Measurements from ENCODE around the gene NDUFAF3.

NDUFAF3 gene, protein sequence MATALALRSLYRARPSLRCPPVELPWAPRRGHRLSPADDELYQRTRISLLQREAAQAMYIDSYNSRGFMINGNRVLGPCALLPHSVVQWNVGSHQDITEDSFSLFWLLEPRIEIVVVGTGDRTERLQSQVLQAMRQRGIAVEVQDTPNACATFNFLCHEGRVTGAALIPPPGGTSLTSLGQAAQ

DNA sequence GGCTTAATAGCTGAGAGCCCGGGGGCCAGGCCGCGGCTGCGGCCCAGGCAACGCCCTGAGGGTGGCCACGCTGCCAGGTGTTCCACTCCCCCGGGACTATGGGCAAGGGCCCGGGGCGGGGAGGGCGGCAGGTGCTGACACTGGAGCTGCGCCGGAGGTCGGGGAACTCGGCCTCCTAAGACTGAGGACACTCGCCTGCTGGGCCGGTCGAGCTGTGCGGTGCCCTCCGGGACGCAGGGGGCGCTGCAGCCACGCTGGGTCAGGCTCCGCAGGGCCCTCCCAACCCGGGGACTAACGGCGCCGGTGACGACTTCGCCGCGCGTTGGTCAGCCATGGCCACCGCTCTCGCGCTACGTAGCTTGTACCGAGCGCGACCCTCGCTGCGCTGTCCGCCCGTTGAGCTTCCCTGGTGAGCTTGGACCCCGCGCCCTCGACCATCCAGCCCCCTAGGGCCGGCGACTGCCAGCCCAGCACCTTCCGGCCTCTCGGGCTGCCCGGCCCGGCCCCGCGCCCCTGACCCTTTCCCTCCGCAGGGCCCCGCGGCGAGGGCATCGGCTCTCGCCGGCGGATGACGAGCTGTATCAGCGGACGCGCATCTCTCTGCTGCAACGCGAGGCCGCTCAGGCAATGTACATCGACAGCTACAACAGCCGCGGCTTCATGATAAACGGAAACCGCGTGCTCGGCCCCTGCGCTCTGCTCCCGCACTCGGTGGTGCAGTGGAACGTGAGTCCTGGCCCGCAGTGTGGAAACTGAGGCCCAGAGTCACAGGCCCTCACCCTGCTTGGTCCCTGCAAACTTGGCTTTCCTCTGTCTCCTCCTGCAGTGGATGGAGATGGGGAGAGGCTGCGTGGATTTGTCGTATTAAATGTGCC, at the start of gene NDUFAF3:
Gene NDUFAF3 (plus strand): TSS at position 309 of the 875 bp plus-strand sequence. CDS start 24 bp downstream, at position 333.
- peak within 1 kb of the TSS; percentile 94 for H3K4me3 ChIP-seq (ENCODE audit: low read depth, low read length)
- ChIA-PET POLR2A (interaction anchor here (0.6 to 3.4 kb wide), 15 partner anchors 7 to 427 kb away, joined by 3 to 70 read pairs (median 4); partner anchors contain the start of genes IMPDH2, LAMB2, P4HTM and QRICH1), CTCF (interaction anchor here (0.8 to 9.8 kb wide), 22 partner anchors 9 to 175 kb away, joined by 3 to 95 read pairs (median 4); partner anchors contain the start of genes KLHDC8B, P4HTM, QRICH1 and WDR6)
- no peak for DNase-seq (ENCODE audit: low read depth, low spot score)
- TF ChIP-seq, protein P1, sequence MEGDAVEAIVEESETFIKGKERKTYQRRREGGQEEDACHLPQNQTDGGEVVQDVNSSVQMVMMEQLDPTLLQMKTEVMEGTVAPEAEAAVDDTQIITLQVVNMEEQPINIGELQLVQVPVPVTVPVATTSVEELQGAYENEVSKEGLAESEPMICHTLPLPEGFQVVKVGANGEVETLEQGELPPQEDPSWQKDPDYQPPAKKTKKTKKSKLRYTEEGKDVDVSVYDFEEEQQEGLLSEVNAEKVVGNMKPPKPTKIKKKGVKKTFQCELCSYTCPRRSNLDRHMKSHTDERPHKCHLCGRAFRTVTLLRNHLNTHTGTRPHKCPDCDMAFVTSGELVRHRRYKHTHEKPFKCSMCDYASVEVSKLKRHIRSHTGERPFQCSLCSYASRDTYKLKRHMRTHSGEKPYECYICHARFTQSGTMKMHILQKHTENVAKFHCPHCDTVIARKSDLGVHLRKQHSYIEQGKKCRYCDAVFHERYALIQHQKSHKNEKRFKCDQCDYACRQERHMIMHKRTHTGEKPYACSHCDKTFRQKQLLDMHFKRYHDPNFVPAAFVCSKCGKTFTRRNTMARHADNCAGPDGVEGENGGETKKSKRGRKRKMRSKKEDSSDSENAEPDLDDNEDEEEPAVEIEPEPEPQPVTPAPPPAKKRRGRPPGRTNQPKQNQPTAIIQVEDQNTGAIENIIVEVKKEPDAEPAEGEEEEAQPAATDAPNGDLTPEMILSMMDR (IDR thresholded peaks at IDR 0.05; ENCODE audit: insufficient read depth, low read length, missing control alignments) = peak; percentile 99

DNA sequence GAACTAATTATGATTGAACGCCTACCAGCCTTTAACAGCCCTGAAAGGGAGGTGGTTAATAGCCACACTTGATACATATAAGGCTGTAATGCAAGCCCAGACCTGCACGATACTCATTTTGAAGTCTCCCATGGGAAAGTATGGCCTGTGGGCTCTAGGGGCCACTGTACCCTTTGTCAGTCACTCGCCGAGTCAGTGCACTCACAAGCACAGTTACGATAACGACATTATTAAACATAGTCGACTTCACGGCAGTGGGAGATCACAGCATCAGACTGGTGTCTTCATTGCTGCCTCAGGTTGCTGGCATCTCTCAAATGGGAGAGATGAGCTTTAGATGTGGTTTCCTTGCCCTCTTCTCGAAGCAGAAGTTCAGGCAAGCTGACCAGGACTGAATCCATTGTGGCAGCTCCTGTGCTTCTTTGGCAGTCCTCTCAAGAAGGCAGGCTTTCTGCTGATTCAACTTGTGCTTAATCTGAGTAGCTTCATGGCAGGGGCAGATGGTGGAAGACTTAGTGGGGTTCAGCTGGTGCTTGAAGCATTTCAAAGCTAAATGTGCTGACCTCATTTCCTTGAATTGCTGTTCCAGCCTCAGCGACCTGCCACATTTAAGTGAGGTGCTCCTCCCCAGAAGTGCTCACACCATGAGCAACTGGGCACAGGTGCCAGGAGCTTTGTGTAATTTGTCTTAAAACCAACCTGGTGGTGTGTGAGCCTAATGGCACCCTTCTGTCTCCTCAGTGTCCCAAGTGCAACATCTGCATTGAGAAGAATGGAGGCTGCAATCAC, 47.7 kb upstream of the NDUFAF3 start:
- CTCF ChIA-PET = interaction anchor here (4.8 kb wide), 1 partner anchor 13 kb away, joined by 38 read pairs; no protein-coding TSS in a partner anchor
- DNase-seq (ENCODE audit: low read depth, low spot score) = no peak

DNA sequence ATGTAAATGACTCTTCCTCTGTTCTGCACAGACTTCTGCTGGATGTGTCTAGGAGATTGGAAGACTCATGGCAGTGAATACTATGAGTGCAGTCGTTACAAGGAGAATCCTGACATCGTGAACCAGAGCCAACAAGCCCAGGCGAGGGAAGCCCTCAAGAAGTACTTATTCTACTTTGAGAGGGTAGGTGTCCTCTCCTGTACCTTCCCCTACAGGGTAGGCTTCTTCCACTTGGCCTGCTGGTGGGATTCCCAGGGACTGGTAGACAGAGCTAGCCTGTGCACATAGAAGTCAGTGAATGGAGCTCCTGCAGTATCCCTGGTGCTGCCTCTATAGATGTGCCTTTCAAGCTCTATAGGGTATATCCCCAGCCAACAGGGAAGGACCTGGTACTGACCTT, 42.5 kb upstream of the NDUFAF3 start:
- POLR2A ChIA-PET = no interaction called here
- TF ChIP-seq, protein P1 (IDR thresholded peaks at IDR 0.05; ENCODE audit: insufficient read depth, low read length, missing control alignments) = no peak
- CTCF ChIA-PET = no interaction called here
- DNase-seq (ENCODE audit: low read depth, low spot score) = no peak
- no peak overlapping the region for H3K4me3 ChIP-seq (ENCODE audit: low read depth, low read length)

More for the DNA sequence above, 47.7 kb upstream of the NDUFAF3 start:
- POLR2A ChIA-PET = interaction anchor here (1.5 kb wide), 1 partner anchor 47 kb away, joined by 3 read pairs; no protein-coding TSS in a partner anchor
- no peak overlapping the region for H3K4me3 ChIP-seq (ENCODE audit: low read depth, low read length)
- TF ChIP-seq, protein P1 (IDR thresholded peaks at IDR 0.05; ENCODE audit: insufficient read depth, low read length, missing control alignments) = no peak

DNA sequence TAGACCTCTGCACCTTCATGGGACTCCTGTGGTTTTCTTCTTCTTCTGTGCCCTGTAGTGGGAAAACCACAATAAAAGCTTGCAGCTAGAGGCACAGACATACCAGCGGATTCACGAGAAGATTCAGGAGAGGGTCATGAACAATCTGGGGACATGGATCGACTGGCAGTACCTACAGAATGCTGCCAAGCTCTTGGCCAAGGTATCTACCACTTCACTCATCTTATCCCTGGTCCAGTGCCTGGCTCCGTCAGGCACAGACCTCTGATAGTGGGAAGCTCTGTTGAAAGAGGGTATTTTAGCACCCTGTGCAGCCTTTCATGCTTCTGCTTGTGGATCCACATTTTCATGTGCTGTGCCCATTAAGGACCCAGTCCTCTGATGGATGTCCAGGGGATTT, 41.6 kb upstream of the NDUFAF3 start:
- no peak overlapping the region for H3K4me3 ChIP-seq (ENCODE audit: low read depth, low read length)
- DNase-seq (ENCODE audit: low read depth, low spot score) = no peak
- CTCF ChIA-PET = interaction anchor here (0.9 kb wide), 1 partner anchor 14 kb away, joined by 3 read pairs; no protein-coding TSS in a partner anchor
- POLR2A ChIA-PET = no interaction called here
- TF ChIP-seq, protein P1 (IDR thresholded peaks at IDR 0.05; ENCODE audit: insufficient read depth, low read length, missing control alignments) = no peak

DNA sequence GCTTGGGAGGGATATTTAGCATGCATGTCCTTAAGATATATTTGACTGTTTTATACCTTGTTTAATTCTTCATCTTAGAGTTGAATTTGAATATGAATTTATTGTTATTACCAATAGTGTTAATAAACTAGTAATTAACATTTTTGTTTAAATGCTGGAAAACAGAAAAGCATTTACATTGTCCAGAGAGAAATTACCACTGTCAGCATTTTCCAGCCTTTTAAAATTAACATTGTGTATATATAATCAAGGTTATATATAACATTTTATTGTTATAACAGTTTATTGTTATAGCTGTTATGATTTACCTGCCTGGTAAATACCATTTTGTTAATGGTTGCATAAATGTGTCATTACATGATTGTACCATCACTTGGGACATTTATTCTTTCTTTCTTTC, 39.9 kb upstream of the NDUFAF3 start:
- no peak for DNase-seq (ENCODE audit: low read depth, low spot score)
- POLR2A ChIA-PET = no interaction called here

More for the DNA sequence above, 39.9 kb upstream of the NDUFAF3 start:
- H3K4me3 ChIP-seq (ENCODE audit: low read depth, low read length) = no peak overlapping the region
- CTCF ChIA-PET = no interaction called here
- TF ChIP-seq, protein P1 (IDR thresholded peaks at IDR 0.05; ENCODE audit: insufficient read depth, low read length, missing control alignments) = no peak

All from AG04449 (cell line).